ENCODE data around the gene SREK1IP1. TPM values are rescaled to one million over a fixed set of nuclear protein-coding genes. Genes with fewer than 3 reads are reported as not detected.
A peak's percentile ranks its signal among the peaks of the same experiment; 100 is the strongest.

Gene SREK1IP1
- total and polyA plus RNA-seq, 7 experiments from 2014 or later = 11.7 to 29.9 (median 21.7) TPM

DNA sequence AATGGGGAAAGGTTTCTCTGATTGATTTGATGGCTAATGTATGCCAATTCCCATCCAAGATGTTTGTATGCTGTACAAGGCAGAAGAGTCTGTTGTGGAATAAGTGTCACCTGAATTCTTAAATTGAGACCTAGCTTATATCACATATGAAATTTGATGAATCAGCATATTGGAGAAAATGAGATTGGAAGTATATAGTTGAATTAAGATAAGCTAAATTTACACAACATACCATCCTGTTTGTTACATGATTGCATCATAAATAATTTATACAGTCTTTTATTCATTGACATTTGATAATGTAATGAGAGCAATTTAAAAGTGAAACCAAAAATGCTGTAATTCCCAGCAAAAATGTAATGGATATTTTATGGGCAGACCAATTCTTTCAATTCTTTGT, 1.4 kb upstream of the SREK1IP1 start:
- intact Hi-C loops (cut with micrococcal nuclease) = loop anchor here in 1 of 2 donors (5.0 kb wide), 4 partner anchors 133 to 1372 kb away; partner anchors contain the start of genes ERBIN, NLN, SGTB and SREK1
- H3K36me3 ChIP-seq (ENCODE audit: control insufficient read depth in 2 of 3, insufficient read depth in 3 of 3, low read length in 3 of 3) = peaks cover 0 to 6% (median 0%) of the 10 kb centered on the region in 3 experiments
- no peak for ATAC-seq
- H3K27me3 Mint-ChIP-seq = no peaks in the 10 kb centered on the region
- H3K27ac ChIP-seq (ENCODE audit: low read depth, low read length) = no peak overlapping the region
- POLR2A ChIA-PET = interaction anchor here (1.0 to 2.0 kb wide), 4 partner anchors 15 to 856 kb away, joined by 3 to 10 read pairs (median 6); partner anchors contain the start of genes CENPK, PPWD1, SHLD3 and TRAPPC13
- peaks cover 21 to 37% of the 10 kb centered on the region in 2 donors for H3K4me1 ChIP-seq (ENCODE audit: control insufficient read depth in 2 of 2, insufficient read depth in 2 of 2, low read length in 2 of 2)
- H3K4me3 Mint-ChIP-seq = peak overlapping the region; percentile 94 to 100 (median 99)
- peak overlapping the region in 6 of 9 donors; percentile 97 to 100 (median 98) for H3K27ac Mint-ChIP-seq
- DNase-seq = no peak
- H3K27me3 ChIP-seq (ENCODE audit: control insufficient read depth in 2 of 2, insufficient read depth in 2 of 2, low read length in 2 of 2) = no peaks in the 10 kb centered on the region
- CTCF ChIA-PET = interaction anchor here (2.0 kb wide), 1 partner anchor 713 kb away, joined by 5 read pairs; no protein-coding TSS in a partner anchor
- H3K36me3 Mint-ChIP-seq = peaks cover 0 to 7% (median 3%) of the 10 kb centered on the region in 5 donors
- no peaks in the 10 kb centered on the region for H3K9me3 Mint-ChIP-seq
- no peaks in the 10 kb centered on the region for H3K9me3 ChIP-seq (ENCODE audit: control insufficient read depth in 2 of 3, low read length in 3 of 3)
- peak overlapping the region; percentile 90 for H3K4me3 ChIP-seq (ENCODE audit: low read length)
- H3K4me1 Mint-ChIP-seq = peaks cover 36 to 80% (median 74%) of the 10 kb centered on the region in 7 donors

DNA sequence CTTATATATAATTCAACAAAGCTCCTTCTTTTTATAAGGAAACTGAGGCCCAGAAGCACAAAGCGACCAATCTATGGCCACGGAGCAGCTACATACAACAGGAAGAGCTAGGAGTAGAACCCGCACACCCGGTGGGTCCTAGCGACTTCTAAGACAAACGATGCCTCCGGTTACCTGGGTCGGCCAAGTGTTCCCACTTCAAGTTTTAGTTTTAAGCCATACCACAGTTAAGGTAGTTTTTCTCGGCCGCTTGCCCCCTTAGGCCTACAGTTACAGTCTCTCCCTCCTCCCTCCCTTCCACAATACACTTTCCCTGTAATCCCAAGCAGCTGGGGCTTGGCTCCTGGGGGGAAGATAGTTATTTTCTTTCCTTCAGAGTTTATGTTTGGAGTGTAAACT, 533 bp downstream of the SREK1IP1 start:
- Mint-ChIP-seq H3K36me3 (peaks cover 4 to 11% (median 5%) of the 10 kb centered on the region in 5 donors), H3K27ac (peak overlapping the region; percentile 96 to 100 (median 98)), H3K27me3 (no peaks in the 10 kb centered on the region), H3K4me1 (peaks cover 29 to 73% (median 70%) of the 10 kb centered on the region in 7 donors), H3K4me3 (peak overlapping the region; percentile 94 to 100 (median 99)), H3K9me3 (no peaks in the 10 kb centered on the region)
- CTCF ChIA-PET = interaction anchor here (0.6 to 1.0 kb wide), 2 partner anchors 11 to 129 kb away, joined by 3 read pairs; no protein-coding TSS in a partner anchor
- H3K9me3 ChIP-seq (ENCODE audit: control insufficient read depth in 2 of 3, low read length in 3 of 3) = no peaks in the 10 kb centered on the region
- no peak for DNase-seq
- H3K27me3 ChIP-seq (ENCODE audit: control insufficient read depth in 2 of 2, insufficient read depth in 2 of 2, low read length in 2 of 2) = no peaks in the 10 kb centered on the region
- peak; percentile 15 for ATAC-seq
- peaks cover 0 to 11% (median 0%) of the 10 kb centered on the region in 3 experiments for H3K36me3 ChIP-seq (ENCODE audit: control insufficient read depth in 2 of 3, insufficient read depth in 3 of 3, low read length in 3 of 3)
- intact Hi-C loops (cut with micrococcal nuclease) = loop anchor here (1.0 to 5.0 kb wide), 11 partner anchors 16 to 1374 kb away; partner anchors contain the start of genes CENPK (in 2 of the 2), PPWD1 (in 2 of the 2), TRIM23 (in 2 of the 2) and ERBIN (in 1 of the 2)
- POLR2A ChIA-PET = interaction anchor here (0.7 to 2.0 kb wide), 5 partner anchors 9 to 858 kb away, joined by 3 to 10 read pairs (median 3); partner anchors contain the start of genes CENPK, PPWD1, SHLD3 and TRAPPC13
- peak overlapping the region; percentile 90 for H3K4me3 ChIP-seq (ENCODE audit: low read length)
- H3K27ac ChIP-seq (ENCODE audit: low read depth, low read length) = peak overlapping the region; percentile 88
- peaks cover 21 to 37% of the 10 kb centered on the region in 2 donors for H3K4me1 ChIP-seq (ENCODE audit: control insufficient read depth in 2 of 2, insufficient read depth in 2 of 2, low read length in 2 of 2)

DNA sequence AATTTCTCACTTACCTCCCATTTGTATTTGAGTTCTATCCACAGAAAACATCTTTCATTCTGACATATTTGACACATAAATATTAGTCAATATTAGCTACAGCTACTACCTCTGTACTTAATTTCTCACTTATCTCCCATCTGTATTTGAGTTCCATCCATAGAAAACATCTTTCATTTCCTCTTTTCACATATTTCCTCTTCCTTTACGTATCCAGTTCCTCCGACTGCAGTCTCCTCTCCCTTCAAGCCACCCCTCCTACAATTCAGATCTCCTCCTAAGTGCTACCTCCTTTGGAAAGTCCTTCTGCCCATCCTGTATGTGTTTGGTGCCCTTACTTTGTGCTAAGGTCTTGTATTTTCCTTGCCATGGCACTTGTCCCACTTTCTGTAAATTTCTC, 1.6 kb downstream of the SREK1IP1 start:
- peak overlapping the region; percentile 94 to 100 (median 99) for H3K4me3 Mint-ChIP-seq
- H3K27me3 Mint-ChIP-seq = no peaks in the 10 kb centered on the region
- Histone ChIP-seq H3K9me3 (ENCODE audit: control insufficient read depth in 2 of 3, low read length in 3 of 3) (no peaks in the 10 kb centered on the region), H3K36me3 (ENCODE audit: control insufficient read depth in 2 of 3, insufficient read depth in 3 of 3, low read length in 3 of 3) (peaks cover 0 to 11% (median 0%) of the 10 kb centered on the region in 3 experiments), H3K27ac (ENCODE audit: low read depth, low read length) (no peak overlapping the region), H3K4me3 (ENCODE audit: low read length) (peak overlapping the region; percentile 90), H3K4me1 (ENCODE audit: control insufficient read depth in 2 of 2, insufficient read depth in 2 of 2, low read length in 2 of 2) (peaks cover 21 to 37% of the 10 kb centered on the region in 2 donors), H3K27me3 (ENCODE audit: control insufficient read depth in 2 of 2, insufficient read depth in 2 of 2, low read length in 2 of 2) (no peaks in the 10 kb centered on the region)
- intact Hi-C loops (cut with micrococcal nuclease) = loop anchor here in 1 of 2 donors (5.0 kb wide), 4 partner anchors 130 to 1375 kb away; partner anchors contain the start of genes ERBIN, NLN, SGTB and SREK1
- H3K27ac Mint-ChIP-seq = peak overlapping the region in 5 of 9 donors; percentile 36 to 100 (median 83)
- ChIA-PET POLR2A (no interaction called here), CTCF (no interaction called here)
- no peak for ATAC-seq
- H3K4me1 Mint-ChIP-seq = peaks cover 28 to 71% (median 68%) of the 10 kb centered on the region in 7 donors
- no peaks in the 10 kb centered on the region for H3K9me3 Mint-ChIP-seq
- peaks cover 4 to 11% (median 5%) of the 10 kb centered on the region in 5 donors for H3K36me3 Mint-ChIP-seq
- DNase-seq = no peak

DNA sequence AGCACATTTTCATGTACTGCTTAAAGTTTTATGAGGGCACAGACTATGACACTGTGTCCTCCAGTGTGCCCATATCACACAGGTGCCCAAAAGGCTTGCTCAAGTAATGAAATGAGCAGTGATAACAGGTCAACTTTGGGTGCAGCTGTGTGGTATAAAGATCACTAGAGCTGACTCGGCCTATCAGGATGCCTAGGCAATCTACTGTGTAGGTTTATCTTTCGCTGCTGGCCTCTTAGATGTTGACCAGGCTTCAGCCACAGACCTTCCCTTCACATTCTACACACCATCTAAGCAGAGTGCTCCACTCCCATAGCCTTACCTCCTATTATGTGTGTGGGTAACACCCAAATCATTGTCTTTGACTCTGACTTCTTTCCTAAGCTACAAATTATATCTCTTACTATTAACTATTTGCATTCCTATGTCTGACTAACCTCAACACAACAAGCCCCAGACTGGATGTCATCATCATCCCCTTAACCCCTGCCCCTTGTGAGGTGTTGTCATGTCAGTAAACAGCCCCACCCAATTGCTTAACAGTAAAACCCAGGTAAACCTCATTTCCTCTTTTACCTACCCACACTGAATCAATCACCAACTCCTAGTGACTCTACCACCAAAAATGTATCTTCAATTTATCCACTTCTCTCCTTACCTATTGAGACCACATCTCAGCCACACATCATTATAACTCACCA, 2.5 kb downstream of the SREK1IP1 start:
- no peaks in the 10 kb centered on the region for H3K9me3 Mint-ChIP-seq
- ATAC-seq (no peak), DNase-seq (no peak)
- intact Hi-C loops (cut with micrococcal nuclease) = loop anchor here in 1 of 2 donors (5.0 kb wide), 4 partner anchors 129 to 1376 kb away; partner anchors contain the start of genes ERBIN, NLN, SGTB and SREK1
- peaks cover 0 to 11% (median 0%) of the 10 kb centered on the region in 3 experiments for H3K36me3 ChIP-seq (ENCODE audit: control insufficient read depth in 2 of 3, insufficient read depth in 3 of 3, low read length in 3 of 3)
- peaks cover 21 to 36% of the 10 kb centered on the region in 2 donors for H3K4me1 ChIP-seq (ENCODE audit: control insufficient read depth in 2 of 2, insufficient read depth in 2 of 2, low read length in 2 of 2)
- no peak overlapping the region for H3K4me3 ChIP-seq (ENCODE audit: low read length)
- peaks cover 26 to 65% (median 61%) of the 10 kb centered on the region in 7 donors for H3K4me1 Mint-ChIP-seq
- H3K27me3 Mint-ChIP-seq = no peaks in the 10 kb centered on the region
- no peaks in the 10 kb centered on the region for H3K9me3 ChIP-seq (ENCODE audit: control insufficient read depth in 2 of 3, low read length in 3 of 3)
- no peak overlapping the region for H3K27ac ChIP-seq (ENCODE audit: low read depth, low read length)
- CTCF ChIA-PET = interaction anchor here (0.6 kb wide), 1 partner anchor 47 kb away, joined by 3 read pairs; no protein-coding TSS in a partner anchor
- POLR2A ChIA-PET = no interaction called here
- H3K4me3 Mint-ChIP-seq = peak overlapping the region in 6 of 10 donors; percentile 2 to 75 (median 23)
- H3K36me3 Mint-ChIP-seq = peaks cover 4 to 11% (median 5%) of the 10 kb centered on the region in 5 donors
- no peaks in the 10 kb centered on the region for H3K27me3 ChIP-seq (ENCODE audit: control insufficient read depth in 2 of 2, insufficient read depth in 2 of 2, low read length in 2 of 2)
- H3K27ac Mint-ChIP-seq = peak overlapping the region in 3 of 9 donors; percentile 16 to 83 (median 38)

DNA sequence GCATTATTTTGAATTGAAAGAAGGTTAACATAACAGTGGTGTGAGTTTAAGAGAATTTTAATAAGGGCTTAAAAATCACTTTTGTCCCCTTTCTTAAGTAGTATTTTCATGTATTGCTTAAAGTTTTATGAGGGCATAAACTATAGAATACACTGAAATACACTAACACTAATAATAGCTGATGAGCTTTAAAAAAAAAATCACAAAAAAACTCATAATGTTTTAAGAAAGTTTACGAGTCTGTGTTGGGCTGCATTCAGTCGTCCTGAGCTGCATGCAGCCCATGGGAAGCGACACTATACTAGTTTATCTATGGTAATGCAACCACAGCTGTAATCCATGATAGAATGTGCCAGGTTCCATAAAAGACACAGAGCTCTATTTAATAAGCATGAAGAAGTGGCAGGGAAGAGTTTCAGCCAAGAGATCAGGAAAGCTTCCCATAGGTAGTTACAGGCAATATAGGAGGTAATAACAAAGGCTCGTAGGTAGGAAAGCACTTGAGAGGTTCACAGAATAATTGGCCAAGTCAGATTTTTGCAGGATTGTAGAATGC, 4.5 kb downstream of the SREK1IP1 start:
- DNase-seq (no peak), ATAC-seq (no peak)
- Mint-ChIP-seq H3K27ac (no peak overlapping the region), H3K4me1 (peaks cover 23 to 66% (median 53%) of the 10 kb centered on the region in 7 donors), H3K4me3 (no peak overlapping the region), H3K27me3 (no peaks in the 10 kb centered on the region), H3K9me3 (no peaks in the 10 kb centered on the region), H3K36me3 (peaks cover 5 to 26% (median 9%) of the 10 kb centered on the region in 5 donors)
- CTCF ChIA-PET = interaction anchor here (0.6 kb wide), 1 partner anchor 18 kb away, joined by 3 read pairs; no protein-coding TSS in a partner anchor
- Histone ChIP-seq H3K27me3 (ENCODE audit: control insufficient read depth in 2 of 2, insufficient read depth in 2 of 2, low read length in 2 of 2) (no peaks in the 10 kb centered on the region), H3K4me3 (ENCODE audit: low read length) (no peak overlapping the region), H3K27ac (ENCODE audit: low read depth, low read length) (no peak overlapping the region), H3K4me1 (ENCODE audit: control insufficient read depth in 2 of 2, insufficient read depth in 2 of 2, low read length in 2 of 2) (peaks cover 10 to 19% of the 10 kb centered on the region in 2 donors), H3K36me3 (ENCODE audit: control insufficient read depth in 2 of 3, insufficient read depth in 3 of 3, low read length in 3 of 3) (peaks cover 0 to 13% (median 0%) of the 10 kb centered on the region in 3 experiments), H3K9me3 (ENCODE audit: control insufficient read depth in 2 of 3, low read length in 3 of 3) (no peaks in the 10 kb centered on the region)
- POLR2A ChIA-PET = no interaction called here
- intact Hi-C loops (cut with micrococcal nuclease) = no loop called here

DNA sequence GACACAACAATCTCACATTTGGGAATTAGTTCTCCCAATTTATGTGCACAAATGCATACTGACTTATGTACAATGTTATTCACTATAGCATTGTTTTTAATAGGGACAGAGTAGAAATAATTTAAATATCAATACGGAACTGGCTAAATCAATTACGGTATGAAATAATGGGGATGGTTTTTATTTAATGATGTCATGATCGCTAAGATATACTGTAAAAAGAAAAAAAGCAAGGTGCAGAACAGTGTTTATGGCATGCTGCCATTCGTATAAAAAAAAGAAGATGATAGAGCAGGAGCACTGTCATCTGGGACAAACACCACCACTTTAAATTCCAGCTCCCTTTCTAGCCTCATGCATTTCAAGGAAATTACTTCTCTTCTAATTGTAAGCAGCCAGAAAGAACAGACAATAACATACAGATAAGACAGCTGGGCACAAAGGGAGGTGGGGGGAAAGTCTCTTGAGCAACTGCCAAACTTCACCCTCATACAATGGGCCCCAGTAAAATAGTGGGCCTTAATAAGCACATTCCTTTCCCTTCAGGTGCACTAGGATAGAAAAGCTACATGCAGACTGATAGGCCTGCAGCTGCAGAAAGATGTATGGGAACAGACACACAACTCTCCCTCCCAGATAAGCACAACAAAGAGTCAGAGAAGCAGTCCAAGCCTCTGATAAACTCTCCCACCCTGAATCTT, 8.4 kb downstream of the SREK1IP1 start:
- Mint-ChIP-seq H3K27me3 (no peaks in the 10 kb centered on the region), H3K27ac (no peak overlapping the region), H3K4me1 (peaks cover 12 to 43% (median 29%) of the 10 kb centered on the region in 7 donors), H3K36me3 (peaks cover 7 to 41% (median 8%) of the 10 kb centered on the region in 5 donors), H3K4me3 (no peak overlapping the region), H3K9me3 (no peaks in the 10 kb centered on the region)
- Histone ChIP-seq H3K4me1 (ENCODE audit: control insufficient read depth in 2 of 2, insufficient read depth in 2 of 2, low read length in 2 of 2) (no peaks in the 10 kb centered on the region), H3K27ac (ENCODE audit: low read depth, low read length) (no peak overlapping the region), H3K27me3 (ENCODE audit: control insufficient read depth in 2 of 2, insufficient read depth in 2 of 2, low read length in 2 of 2) (no peaks in the 10 kb centered on the region), H3K36me3 (ENCODE audit: control insufficient read depth in 2 of 3, insufficient read depth in 3 of 3, low read length in 3 of 3) (peaks cover 0 to 10% (median 0%) of the 10 kb centered on the region in 3 experiments), H3K9me3 (ENCODE audit: control insufficient read depth in 2 of 3, low read length in 3 of 3) (no peaks in the 10 kb centered on the region), H3K4me3 (ENCODE audit: low read length) (no peak overlapping the region)
- ChIA-PET POLR2A (no interaction called here), CTCF (no interaction called here)
- no peak for DNase-seq
- intact Hi-C loops (cut with micrococcal nuclease) = loop anchor here in 1 of 2 donors (10.0 kb wide), 1 partner anchor 45 kb away; no protein-coding TSS in a partner anchor
- ATAC-seq = no peak

Measured in naive thymus-derived CD4-positive, alpha-beta T cell (primary cell).